ENCODE data around the gene GSTM4. TPM values are rescaled to one million over a fixed set of nuclear protein-coding genes. Genes with fewer than 3 reads are reported as not detected.
A peak's percentile ranks its signal among the peaks of the same experiment; 100 is the strongest.

GSTM4 gene
- total and polyA plus RNA-seq, 2 of the 4 experiments (the other 2 are of a cell fraction): 10.4 to 37.8 TPM

- TF ChIP-seq USF2 (IDR thresholded peaks at IDR 0.05; ENCODE audit: low read depth, low read length): peak; percentile 91
- peak; percentile 2; the same call in 1 of the 2 replicates for TF ChIP-seq RAD21 (IDR thresholded peaks at IDR 0.05; ENCODE audit: low read length)
- TF ChIP-seq CHD1 (IDR thresholded peaks at IDR 0.05; ENCODE audit: low read depth, low read length): peak; percentile 90; the same call in 1 of the 2 replicates
- TF ChIP-seq MXI1 (IDR thresholded peaks at IDR 0.05; ENCODE audit: borderline replicate concordance, low read depth, low read length): peak; percentile 82
Observed at GRCh38 chr1:109619576-109620400, 36.1 kb upstream of the GSTM4 start, which contains the start of the genes AMPD2 and GNAT2 (continued).
